H9 (cell line): Measurements from ENCODE around the gene KRTAP5-6. TPM values are rescaled to one million over a fixed set of nuclear protein-coding genes. Genes with fewer than 3 reads are reported as not detected.

Experiments used
- DNase-seq: peaks from one replicate; pipeline ENCODE4 v3.0.0-alpha.2; 2017
- H2AFZ ChIP-seq: one replicate; pipeline ENCODE4 v1.6.1; 2013; ENCODE audit warnings: mild to moderate bottlenecking, low read length, control low read depth, moderate library complexity
- H2AK5ac ChIP-seq: 2 replicates; pipeline ENCODE4 v1.6.1; 2013; ENCODE audit warnings: low read length, control low read depth, mixed read lengths; ENCODE audit not compliant: insufficient read length
- H2BK120ac ChIP-seq: one replicate; pipeline ENCODE4 v1.6.1; 2013; ENCODE audit warnings: low read depth, mild to moderate bottlenecking, low read length, control low read depth, inconsistent platforms; ENCODE audit not compliant: poor library complexity, severe bottlenecking
- H2BK12ac ChIP-seq: 2 replicates; pipeline ENCODE4 v1.6.1; 2013; ENCODE audit warnings: low read length, control low read depth, mixed read lengths, low read depth; ENCODE audit not compliant: insufficient read length
- H2BK15ac ChIP-seq: 2 replicates; pipeline ENCODE4 v1.6.1; 2013; ENCODE audit warnings: low read depth, low read length, control low read depth
- H2BK20ac ChIP-seq: one replicate; pipeline ENCODE4 v1.6.1; 2013; ENCODE audit warnings: low read depth, mild to moderate bottlenecking, low read length, control low read depth, inconsistent platforms; ENCODE audit not compliant: poor library complexity, severe bottlenecking
- H2BK5ac ChIP-seq: 2 replicates; pipeline ENCODE4 v1.6.1; 2013; ENCODE audit warnings: low read length, control low read depth, mixed read lengths; ENCODE audit not compliant: insufficient read length
- H3K14ac ChIP-seq: 2 replicates; pipeline ENCODE4 v1.6.1; 2013; ENCODE audit warnings: low read length, control low read depth; ENCODE audit not compliant: insufficient read depth
- H3K18ac ChIP-seq: 2 replicates; pipeline ENCODE4 v1.6.1; 2013; ENCODE audit warnings: low read depth, mild to moderate bottlenecking, mixed read lengths, low read length, control low read depth; ENCODE audit not compliant: insufficient read length
- H3K23ac ChIP-seq: 2 replicates; pipeline ENCODE4 v1.6.1; 2013; ENCODE audit warnings: low read length, control low read depth, mixed read lengths, low read depth; ENCODE audit not compliant: insufficient read length
- H3K23me2 ChIP-seq: 2 replicates; pipeline ENCODE4 v1.6.1; 2013; ENCODE audit warnings: low read depth, mild to moderate bottlenecking, mixed read lengths, low read length, control low read depth; ENCODE audit not compliant: insufficient read length, poor library complexity, severe bottlenecking
- H3K27ac ChIP-seq: 2 replicates; pipeline ENCODE4 v1.5.1; 2013; ENCODE audit warnings: low read length, control low read depth, mixed read lengths, low read depth; ENCODE audit not compliant: insufficient read length
- H3K27me3 ChIP-seq: 2 replicates; pipeline ENCODE4 v1.6.1; 2013; ENCODE audit warnings: low read length, control low read depth, inconsistent platforms; ENCODE audit not compliant: insufficient read depth
- H3K4ac ChIP-seq: 2 replicates; pipeline ENCODE4 v1.6.1; 2013; ENCODE audit warnings: low read depth, mild to moderate bottlenecking, control low read depth, inconsistent platforms, low read length, moderate library complexity
- H3K4me1 ChIP-seq: 2 replicates; pipeline ENCODE4 v1.6.1; 2013; ENCODE audit warnings: low read length, control low read depth, inconsistent platforms; ENCODE audit not compliant: insufficient read depth
- H3K4me2 ChIP-seq: 2 replicates; pipeline ENCODE4 v1.6.1; 2013; ENCODE audit warnings: low read length, control low read depth, mixed read lengths; ENCODE audit not compliant: insufficient read length, insufficient read depth
- H3K56ac ChIP-seq: 2 replicates; pipeline ENCODE4 v1.6.1; 2013; ENCODE audit warnings: low read depth, mild to moderate bottlenecking, mixed read lengths, low read length, control low read depth; ENCODE audit not compliant: insufficient read length
- H3K79me1 ChIP-seq: 2 replicates; pipeline ENCODE4 v1.6.1; 2013; ENCODE audit warnings: low read depth, mild to moderate bottlenecking, moderate library complexity, low read length, control low read depth, inconsistent platforms; ENCODE audit not compliant: insufficient read depth, poor library complexity, severe bottlenecking
- H3K79me2 ChIP-seq: 2 replicates; pipeline ENCODE4 v1.6.1; 2013; ENCODE audit warnings: low read length, control low read depth, inconsistent platforms; ENCODE audit not compliant: insufficient read depth
- H3K9ac ChIP-seq: 2 replicates; pipeline ENCODE4 v1.6.1; 2013; ENCODE audit warnings: low read length, control low read depth, mixed read lengths; ENCODE audit not compliant: insufficient read length; ENCODE audit errors: extremely low read depth
- H3K9me3 ChIP-seq: one replicate; pipeline ENCODE4 v1.6.1; 2013; ENCODE audit warnings: low read depth, low read length, inconsistent platforms; ENCODE audit not compliant: control insufficient read depth
- H3T11ph ChIP-seq: one replicate; pipeline ENCODE4 v1.6.1; 2013; ENCODE audit warnings: mild to moderate bottlenecking, low read length, control low read depth, inconsistent platforms
- H4K20me1 ChIP-seq: one replicate; pipeline ENCODE4 v1.6.1; 2013; ENCODE audit not compliant: control insufficient read depth, insufficient read length, insufficient read depth
- H4K5ac ChIP-seq: 2 replicates; pipeline ENCODE4 v1.6.1; 2013; ENCODE audit warnings: low read depth, mild to moderate bottlenecking, mixed read lengths, low read length, control low read depth; ENCODE audit not compliant: insufficient read length
- H4K8ac ChIP-seq: replicated peaks from 2 replicates; pipeline ENCODE4 v1.6.1; 2013; ENCODE audit warnings: low read length, control low read depth, mixed read lengths, low read depth; ENCODE audit not compliant: insufficient read length
- H4K91ac ChIP-seq: 2 replicates; pipeline ENCODE4 v1.6.1; 2013; ENCODE audit warnings: low read depth, mild to moderate bottlenecking, moderate library complexity, mixed read lengths, low read length, control low read depth; ENCODE audit not compliant: insufficient read length
- H3K27ac Mint-ChIP-seq, 3 experiments: 2 replicates in 2 of 3; 3 replicates in 1 of 3; pipeline ENCODE4 v1.8.0; 2020 to 2021; ENCODE audit warnings: mixed read lengths in 3 of 3, mild to moderate bottlenecking in 1 of 3, moderate library complexity in 1 of 3
- H3K27me3 Mint-ChIP-seq: 2 replicates; pipeline ENCODE4 v1.8.0; 2021; ENCODE audit warnings: low read depth, mild to moderate bottlenecking, moderate library complexity, mixed read lengths
- H3K36me3 Mint-ChIP-seq, 3 experiments: 2 replicates in 2 of 3; 3 replicates in 1 of 3; pipeline ENCODE4 v1.8.0; 2020 to 2021; ENCODE audit warnings: low read depth in 3 of 3, mixed read lengths in 3 of 3; ENCODE audit not compliant: insufficient read depth in 1 of 3
- H3K4me1 Mint-ChIP-seq, 2 experiments: 2 replicates each; pipeline ENCODE4 v1.8.0; 2020; ENCODE audit warnings: mixed read lengths in 2 of 2
- H3K4me3 Mint-ChIP-seq, 2 experiments: 2 replicates in 1 of 2; 3 replicates in 1 of 2; pipeline ENCODE4 v1.8.0; 2020 to 2021; ENCODE audit warnings: mild to moderate bottlenecking in 2 of 2, mixed read lengths in 2 of 2, moderate library complexity in 1 of 2
- H3K9me3 Mint-ChIP-seq, 2 experiments: 2 replicates in 1 of 2; 3 replicates in 1 of 2; pipeline ENCODE4 v1.8.0; 2020; ENCODE audit warnings: mild to moderate bottlenecking in 2 of 2, mixed read lengths in 2 of 2, moderate library complexity in 1 of 2
- CTCF ChIP-seq: fragments of 200-600 bp; sonication (generic); conservative IDR thresholded peaks from 3 replicates; pipeline ENCODE4 v1.8.0; 2021; ENCODE audit warnings: antibody characterized with exemption, mild to moderate bottlenecking
- WGBS: extraction: QIAGEN DNeasy Blood & Tissue Kit; methylation state at CpG from one replicate; pipeline ENCODE4 v1.1.7; 2013; ENCODE audit warnings: missing lambda C conversion rate, low lambda C conversion rate, mixed read lengths; ENCODE audit not compliant: insufficient read length; ENCODE audit errors: extremely low coverage; 5-methylcytosine and 5-hydroxymethylcytosine counted together
- total RNA-seq: library from RNA; stranded (reverse); gene quantifications from 2 replicates; pipeline ENCODE4 v1.2.1, GENCODE V29; 2021

The KRTAP5-6 gene
- total RNA-seq, 1 experiment from 2014 or later = not detected

GRCh38 chr11:1665313-1665712 lies 31.7 kb upstream of the KRTAP5-6 start:
- H3K4me2 ChIP-seq = no peak overlapping the region
- H3K4me3 Mint-ChIP-seq = no peak overlapping the region; a peak in 1 of 5 replicates
- no peak overlapping the region for H4K5ac ChIP-seq
- H3K56ac ChIP-seq = no peak overlapping the region
- no peak overlapping the region for H3K9ac ChIP-seq
- no peak overlapping the region for H4K8ac ChIP-seq
- H3K9me3 ChIP-seq = no peaks in the 10 kb centered on the region
- H2BK15ac ChIP-seq = no peak overlapping the region
- no peak overlapping the region for H2BK20ac ChIP-seq
- H3K27me3 Mint-ChIP-seq = peaks cover 43% of the 10 kb centered on the region
- H2BK120ac ChIP-seq = no peak overlapping the region
- TF ChIP-seq CTCF = no peak
- H3K23ac ChIP-seq = no peak overlapping the region
- H2AFZ ChIP-seq = no peak overlapping the region
- H4K20me1 ChIP-seq = no peaks in the 10 kb centered on the region
- H3K9me3 Mint-ChIP-seq = no peaks in the 10 kb centered on the region
- no CpG with 5 or more reads among the region's 8 CpGs for WGBS
- H3K79me2 ChIP-seq = no peaks in the 10 kb centered on the region
- DNase-seq = no peak
- H2BK12ac ChIP-seq = no peak overlapping the region
- no peak overlapping the region for H3K27ac ChIP-seq
- no peak overlapping the region for H3K27ac Mint-ChIP-seq
- no peaks in the 10 kb centered on the region for H3K27me3 ChIP-seq
- H2AK5ac ChIP-seq = no peak overlapping the region
- H3K79me1 ChIP-seq = no peaks in the 10 kb centered on the region
- no peaks in the 10 kb centered on the region for H3K23me2 ChIP-seq
- no peak overlapping the region for H3K18ac ChIP-seq
- H3K14ac ChIP-seq = no peak overlapping the region
- no peak overlapping the region for H4K91ac ChIP-seq
- H3K4ac ChIP-seq = no peak overlapping the region
- H3K4me1 ChIP-seq = no peaks in the 10 kb centered on the region
- peaks cover 0 to 4% of the 10 kb centered on the region in 2 experiments; a peak in 2 of 4 replicates for H3K4me1 Mint-ChIP-seq
- no peaks in the 10 kb centered on the region for H3K36me3 Mint-ChIP-seq
- no peak overlapping the region for H3T11ph ChIP-seq
- H2BK5ac ChIP-seq = no peak overlapping the region
